Large intestine (tissue), 3 donors: ENCODE data around the gene LRCH2. TPM values are rescaled to one million over a fixed set of nuclear protein-coding genes. Genes with fewer than 3 reads are reported as not detected.

Source experiments
- DNase-seq, 2 donors: peaks; one replicate each; pipeline versions ENCODE4 v3.0.0 to v3.0.0-alpha.2; 2013
- H3K27ac ChIP-seq: one replicate; pipeline ENCODE4 v1.5.1; 2013; ENCODE audit warnings: low read length
- H3K27me3 ChIP-seq: 2 replicates; pipeline ENCODE4 v1.6.1; 2013; ENCODE audit warnings: low read length; ENCODE audit not compliant: control insufficient read depth, insufficient read depth
- H3K36me3 ChIP-seq: 2 replicates; pipeline ENCODE4 v1.6.1; 2013; ENCODE audit warnings: low read length; ENCODE audit not compliant: control insufficient read depth, insufficient read depth
- H3K4me1 ChIP-seq: one replicate; pipeline ENCODE4 v1.6.1; 2013; ENCODE audit warnings: low read length; ENCODE audit not compliant: control insufficient read depth, insufficient read depth
- H3K4me3 ChIP-seq: one replicate; pipeline ENCODE4 v1.5.1; 2013; ENCODE audit warnings: low read length
- H3K9me3 ChIP-seq: one replicate; pipeline ENCODE4 v1.6.1; 2013; ENCODE audit warnings: mild to moderate bottlenecking, low read depth, low read length, moderate library complexity; ENCODE audit not compliant: control insufficient read depth
- WGBS: methylation state at CpG from one replicate; pipeline ENCODE4 v1.1.5; 2013; ENCODE audit warnings: low lambda C conversion rate; ENCODE audit not compliant: insufficient coverage; 5-methylcytosine and 5-hydroxymethylcytosine counted together
- polyA plus RNA-seq: library from polyadenylated mRNA; unstranded; fragments of 120-200 nt; gene quantifications from one replicate; pipeline ENCODE4 v1.2.1, GENCODE V29; 2013

LRCH2 gene
- polyA plus RNA-seq, 1 donor: 3.9 TPM

GRCh38 chrX:115204040-115204439 lies 29.9 kb downstream of the LRCH2 start:
- Histone ChIP-seq H3K4me1 (no peaks in the 10 kb centered on the region), H3K27me3 (no peaks in the 10 kb centered on the region), H3K27ac (no peak overlapping the region), H3K4me3 (no peak overlapping the region), H3K9me3 (no peaks in the 10 kb centered on the region), H3K36me3 (no peaks in the 10 kb centered on the region)
- no peak for DNase-seq
- WGBS: 88% methylated on average over 1 of the region's 1 CpG

GRCh38 chrX:115192244-115192700 lies 41.6 kb downstream of the LRCH2 start:
- no CpG with 5 or more reads among the region's 35 CpGs for WGBS
- no peak for DNase-seq
- no peak overlapping the region for H3K4me3 ChIP-seq
- H3K4me1 ChIP-seq: no peaks in the 10 kb centered on the region
- H3K27ac ChIP-seq: no peak overlapping the region
- H3K36me3 ChIP-seq: no peaks in the 10 kb centered on the region
- no peaks in the 10 kb centered on the region for H3K27me3 ChIP-seq
- H3K9me3 ChIP-seq: peaks cover 35% of the 10 kb centered on the region

GRCh38 chrX:115191490-115192243 lies 42.2 kb downstream of the LRCH2 start:
- no CpG with 5 or more reads among the region's 64 CpGs for WGBS
- H3K36me3 ChIP-seq: no peaks in the 10 kb centered on the region
- H3K27ac ChIP-seq: no peak overlapping the region
- no peaks in the 10 kb centered on the region for H3K4me1 ChIP-seq
- no peaks in the 10 kb centered on the region for H3K27me3 ChIP-seq
- H3K4me3 ChIP-seq: no peak overlapping the region
- DNase-seq: no peak
- peaks cover 35% of the 10 kb centered on the region for H3K9me3 ChIP-seq

GRCh38 chrX:115190636-115191489 lies 43.0 kb downstream of the LRCH2 start:
- DNase-seq: no peak
- Histone ChIP-seq H3K9me3 (peaks cover 35% of the 10 kb centered on the region), H3K27me3 (no peaks in the 10 kb centered on the region), H3K36me3 (no peaks in the 10 kb centered on the region), H3K4me3 (no peak overlapping the region), H3K27ac (no peak overlapping the region), H3K4me1 (no peaks in the 10 kb centered on the region)
- no CpG with 5 or more reads among the region's 64 CpGs for WGBS

GRCh38 chrX:115189646-115190635 lies 44.0 kb downstream of the LRCH2 start:
- peaks cover 35% of the 10 kb centered on the region for H3K9me3 ChIP-seq
- no peaks in the 10 kb centered on the region for H3K27me3 ChIP-seq
- no CpG with 5 or more reads among the region's 76 CpGs for WGBS
- no peaks in the 10 kb centered on the region for H3K4me1 ChIP-seq
- no peaks in the 10 kb centered on the region for H3K36me3 ChIP-seq
- H3K4me3 ChIP-seq: no peak overlapping the region
- no peak overlapping the region for H3K27ac ChIP-seq
- no peak for DNase-seq

GRCh38 chrX:115189110-115189509 lies 44.8 kb downstream of the LRCH2 start, which contains the start of gene RBMXL3:
Gene RBMXL3 (plus strand): TSS chrX:115189410. CDS start chrX:115189442, 32 bp downstream.
- Histone ChIP-seq H3K36me3 (no peaks in the 10 kb centered on the region), H3K27ac (no peak within 1 kb of the TSS), H3K4me1 (no peaks in the 10 kb centered on the region), H3K4me3 (no peak within 1 kb of the TSS), H3K9me3 (peaks cover 35% of the 10 kb centered on the region), H3K27me3 (no peaks in the 10 kb centered on the region)
- DNase-seq: no peak
- WGBS: no CpG with 5 or more reads among the region's 16 CpGs

- no peak for DNase-seq
- no peaks in the 10 kb centered on the region for H3K27me3 ChIP-seq
- no peaks in the 10 kb centered on the region for H3K4me1 ChIP-seq
- H3K4me3 ChIP-seq: no peak overlapping the region
- peaks cover under 1% of the 10 kb centered on the region for H3K9me3 ChIP-seq
- H3K27ac ChIP-seq: no peak overlapping the region
- WGBS: no CpG with 5 or more reads among the region's 2 CpGs
- no peaks in the 10 kb centered on the region for H3K36me3 ChIP-seq
Measured at GRCh38 chrX:115183980-115184379, 49.9 kb downstream of the LRCH2 start.

GRCh38 chrX:115178473-115178872 lies 55.4 kb downstream of the LRCH2 start:
- no CpG with 5 or more reads among the region's 1 CpG for WGBS
- Histone ChIP-seq H3K36me3 (no peaks in the 10 kb centered on the region), H3K4me3 (no peak overlapping the region), H3K27ac (no peak overlapping the region), H3K27me3 (no peaks in the 10 kb centered on the region), H3K9me3 (no peaks in the 10 kb centered on the region), H3K4me1 (no peaks in the 10 kb centered on the region)
- DNase-seq: no peak

GRCh38 chrX:115177932-115178331 lies 56.0 kb downstream of the LRCH2 start:
- no peaks in the 10 kb centered on the region for H3K27me3 ChIP-seq
- no CpG with 5 or more reads among the region's 4 CpGs for WGBS
- H3K9me3 ChIP-seq: no peaks in the 10 kb centered on the region
- no peak for DNase-seq
- H3K4me1 ChIP-seq: no peaks in the 10 kb centered on the region
- no peak overlapping the region for H3K27ac ChIP-seq
- no peak overlapping the region for H3K4me3 ChIP-seq
- no peaks in the 10 kb centered on the region for H3K36me3 ChIP-seq

GRCh38 chrX:115174548-115174947 lies 59.3 kb downstream of the LRCH2 start:
- H3K27me3 ChIP-seq: no peaks in the 10 kb centered on the region
- no peak overlapping the region for H3K4me3 ChIP-seq
- H3K36me3 ChIP-seq: no peaks in the 10 kb centered on the region
- H3K27ac ChIP-seq: no peak overlapping the region
- no peak for DNase-seq
- H3K4me1 ChIP-seq: no peaks in the 10 kb centered on the region
- no peaks in the 10 kb centered on the region for H3K9me3 ChIP-seq
- WGBS: no CpG with 5 or more reads among the region's 3 CpGs
